Left colon (tissue), 2 donors: Measurements from ENCODE around the gene DHCR7. TPM values are rescaled to one million over a fixed set of nuclear protein-coding genes. Genes with fewer than 3 reads are reported as not detected.

ENCODE experiments used
- ATAC-seq: fragments of 200-7000 bp; cut with Tn5 transposase; one replicate; pipeline ENCODE4 v1.9.1; 2020; ENCODE audit warnings: mild to moderate bottlenecking, moderate library complexity
- DNase-seq, 2 donors: peaks; one replicate each; pipeline ENCODE4 v3.0.0-alpha.2; 2020
- intact Hi-C, 2 donors: fragments of 100-400 bp; cut with DNase I in 1 of 2; cut with micrococcal nuclease in 1 of 2; formaldehyde crosslinking; loops; one replicate each; pipeline versions ENCODE4 v1.11.2 to v1.14.0; 2022; cut with DNase I, micrococcal nuclease
- microRNA-seq, 2 donors: library from miRNA; unstranded; fragments of <30 nt; microRNA quantifications; one replicate each; pipeline versions ENCODE4 v1.1.0 to v1.2.0, GENCODE V29; 2020
- total RNA-seq, 2 donors: library from RNA; stranded (reverse); fragmentation: NEBNext Ultra II Directional; extraction: Animal tissue kit (Norgen Biotek cat#: 25700); gene quantifications; one replicate each; pipeline ENCODE4 v1.2.1, GENCODE V29; 2021
- donor health status: DM: no; HTN: no; CAD: no.
- donor health status: DM: yes; HTN: yes; CAD: no.

Gene DHCR7
- total RNA-seq, 2 donors from 2014 or later: 56.5 to 126 TPM

DNA sequence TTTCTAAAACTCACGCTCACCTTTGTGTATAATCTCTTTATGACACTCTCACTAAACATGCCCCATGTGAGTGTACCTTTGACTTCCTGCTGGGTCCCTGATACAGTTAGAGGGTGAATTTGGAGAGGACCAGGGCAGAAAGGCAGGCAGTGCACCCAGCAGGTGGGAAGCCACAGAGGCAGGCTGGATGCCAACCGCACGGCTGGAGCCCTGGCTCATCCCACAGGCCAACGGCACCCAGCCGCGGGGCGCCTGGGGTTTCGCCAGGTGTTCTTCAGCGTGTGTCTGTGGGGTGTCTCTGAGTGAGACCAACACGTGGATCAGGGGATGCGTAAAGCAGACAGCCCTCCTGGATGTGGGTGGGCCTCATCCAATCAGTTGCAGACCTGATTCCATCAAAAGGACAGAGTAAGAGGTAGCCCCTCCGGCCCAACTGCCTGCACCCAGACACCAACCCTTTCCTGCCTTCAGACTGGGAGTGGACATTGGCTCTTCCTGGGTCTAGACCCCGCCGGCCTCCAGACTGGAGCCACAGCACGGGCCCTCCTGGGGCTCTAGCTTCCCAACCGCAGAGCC lies 51.6 kb downstream of the DHCR7 start:
- ATAC-seq (no peak), DNase-seq (no peak)
- intact Hi-C loops: no loop called here

DNA sequence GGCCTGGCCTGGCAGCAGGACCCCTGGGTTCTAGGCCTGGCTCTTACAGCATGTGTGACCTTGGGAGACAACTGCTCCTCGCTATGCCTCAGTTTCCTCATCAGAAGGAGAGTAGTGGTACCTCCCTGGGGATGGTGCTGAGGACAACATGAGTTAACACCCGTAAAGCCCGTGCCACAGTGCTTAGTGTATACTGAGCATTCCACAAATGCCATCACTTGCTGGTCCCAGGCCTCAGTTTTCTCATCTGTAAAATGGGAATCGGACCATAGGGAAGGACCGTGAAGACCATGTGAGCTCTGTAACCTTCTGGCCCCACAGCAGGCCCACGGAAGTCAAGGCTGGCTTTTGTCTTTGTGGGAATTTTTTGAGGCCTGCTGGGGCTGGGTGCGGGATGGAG lies 52.4 kb downstream of the DHCR7 start:
- no peak for ATAC-seq
- intact Hi-C loops: no loop called here
- no peak for DNase-seq

DNA sequence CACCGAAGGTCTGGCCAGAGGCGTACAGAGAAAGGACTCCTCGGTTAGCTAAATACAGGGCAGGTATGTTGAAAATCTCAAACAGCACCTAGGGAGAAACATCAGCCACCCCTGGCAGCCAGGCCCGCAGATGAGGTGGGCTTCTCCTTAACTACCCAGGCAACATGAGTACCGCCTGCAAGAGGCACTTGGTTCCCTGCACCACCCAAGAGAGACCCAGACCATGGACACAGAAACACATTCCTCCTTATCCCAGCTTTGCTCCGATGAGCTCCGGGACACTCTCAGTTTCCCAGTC lies 53.0 kb downstream of the DHCR7 start:
- ATAC-seq: no peak
- intact Hi-C loops: no loop called here
- DNase-seq: no peak

DNA sequence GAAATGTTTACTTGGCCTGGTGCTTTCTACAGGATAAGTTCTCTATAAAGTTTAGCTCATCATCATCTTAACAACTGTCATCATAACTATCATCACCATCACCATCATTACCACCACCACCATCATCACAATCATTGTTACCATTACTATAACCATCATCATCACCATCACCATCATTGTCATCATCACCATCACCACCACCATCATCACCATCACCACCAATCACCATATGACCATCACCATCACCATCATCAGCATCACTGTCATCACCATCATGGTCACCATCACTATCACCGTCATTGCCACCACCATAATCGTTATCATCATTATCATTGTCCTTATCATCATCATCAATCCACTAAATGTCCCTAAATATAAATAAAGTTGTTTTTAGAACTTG lies 54.9 kb downstream of the DHCR7 start:
- no peak for DNase-seq
- intact Hi-C loops: no loop called here
- no peak for ATAC-seq

DNA sequence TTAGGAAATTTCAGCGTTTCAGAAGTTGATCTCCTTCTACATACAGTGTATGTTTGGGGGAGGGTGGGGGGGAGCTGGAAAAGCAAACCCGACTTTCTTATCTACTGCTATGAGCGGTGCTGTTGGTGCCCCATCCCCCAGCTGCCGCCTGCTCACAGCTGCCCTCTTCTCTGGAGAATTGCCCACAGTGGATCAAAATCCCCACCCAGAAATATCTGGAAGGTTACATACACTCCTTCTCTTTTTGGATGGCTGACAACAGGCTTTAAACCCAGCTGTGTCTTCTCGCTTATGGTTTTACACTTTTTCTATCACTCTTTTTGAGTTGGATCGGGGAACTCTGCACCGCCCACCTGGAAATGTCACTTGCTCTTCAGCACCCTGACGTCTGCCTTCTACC lies 56.4 kb downstream of the DHCR7 start:
- intact Hi-C loops: no loop called here
- DNase-seq (no peak), ATAC-seq (no peak)

DNA sequence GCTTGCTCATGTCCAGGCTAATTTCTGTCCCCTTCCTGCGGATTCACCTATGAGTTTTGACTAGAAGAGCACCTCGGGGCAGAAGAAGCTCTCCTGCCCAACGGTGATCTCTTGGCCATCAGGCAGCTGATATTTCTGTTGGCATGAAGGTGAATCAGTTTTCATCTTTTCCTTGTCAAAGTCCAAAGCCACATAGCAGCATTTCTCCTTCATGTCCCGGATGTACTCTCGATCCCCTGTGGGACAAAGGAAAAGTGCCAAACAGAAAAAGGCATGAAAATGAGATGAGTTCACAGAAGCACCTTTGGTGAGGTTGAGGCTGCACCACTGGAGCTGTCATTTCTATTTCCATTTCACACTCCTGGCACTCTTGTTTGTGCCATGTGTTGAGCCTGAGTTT lies 56.8 kb downstream of the DHCR7 start:
- ATAC-seq: no peak
- DNase-seq: no peak
- intact Hi-C loops: no loop called here

DNA sequence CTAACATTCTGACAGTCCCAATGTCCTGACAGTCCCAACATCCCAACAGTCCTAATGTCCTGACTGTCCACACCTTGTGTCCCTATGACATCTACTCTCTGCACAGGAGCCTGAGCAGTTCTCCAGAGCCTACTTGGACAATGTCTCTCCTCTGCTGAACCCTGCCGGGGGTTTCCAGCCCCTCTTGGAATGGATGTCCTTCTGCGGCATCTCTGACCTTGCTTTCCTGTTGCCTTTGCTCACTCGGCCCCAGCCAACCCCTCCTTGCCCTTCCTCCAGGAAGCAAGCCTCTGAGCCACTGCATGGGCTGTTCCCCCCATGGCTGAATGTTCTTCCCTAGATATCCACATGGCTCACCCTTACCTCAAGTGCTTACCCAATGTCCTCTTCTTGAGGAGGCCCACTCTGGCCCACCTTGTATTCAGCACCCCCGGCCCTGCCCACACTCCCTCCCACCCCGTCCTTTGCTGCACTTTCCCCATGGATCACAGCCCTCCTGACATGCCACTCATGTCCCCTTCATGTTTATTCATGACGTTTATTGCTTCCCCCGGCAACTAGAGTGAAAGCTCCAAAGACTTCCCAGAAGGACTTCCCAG lies 59.5 kb downstream of the DHCR7 start:
- no peak for ATAC-seq
- no peak for DNase-seq
- intact Hi-C loops: no loop called here

DNA sequence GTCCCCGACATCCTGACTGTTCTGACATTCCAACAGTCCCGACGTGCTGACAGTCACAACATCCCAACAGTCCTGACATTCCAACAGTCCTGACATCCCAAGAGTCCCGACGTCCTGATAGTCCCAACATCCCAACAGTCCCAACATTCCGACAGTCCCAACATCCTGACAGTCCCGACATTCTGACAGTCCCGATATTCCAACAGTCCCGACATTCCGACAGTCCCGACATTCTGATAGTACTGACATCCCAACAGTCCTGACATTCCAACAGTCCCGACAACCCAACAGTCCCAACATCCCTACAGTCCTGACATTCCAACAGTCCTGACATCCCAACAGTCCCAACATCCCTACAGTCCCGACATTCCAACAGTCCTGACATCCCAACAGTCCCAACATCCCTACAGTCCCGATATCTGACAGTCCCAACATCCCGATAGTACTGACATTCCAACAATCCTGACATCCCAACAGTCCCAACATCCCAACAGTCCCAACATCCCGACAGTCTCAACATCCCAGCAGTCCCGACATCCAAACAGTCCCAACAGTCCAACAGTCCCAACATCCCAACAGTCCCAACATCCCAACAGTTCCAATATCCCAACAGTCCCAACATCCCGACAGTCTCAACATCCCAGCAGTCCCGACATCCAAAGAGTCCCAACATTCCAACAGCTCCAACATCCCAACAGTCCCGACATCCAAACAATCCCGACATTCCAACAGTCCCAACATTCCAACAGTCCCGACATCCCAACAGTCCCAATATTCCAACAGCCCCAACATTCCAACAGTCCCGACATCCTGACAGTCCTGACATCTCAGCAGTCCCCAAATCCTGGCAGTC lies 60.2 kb downstream of the DHCR7 start:
- intact Hi-C loops: no loop called here
- DNase-seq: no peak
- no peak for ATAC-seq

DNA sequence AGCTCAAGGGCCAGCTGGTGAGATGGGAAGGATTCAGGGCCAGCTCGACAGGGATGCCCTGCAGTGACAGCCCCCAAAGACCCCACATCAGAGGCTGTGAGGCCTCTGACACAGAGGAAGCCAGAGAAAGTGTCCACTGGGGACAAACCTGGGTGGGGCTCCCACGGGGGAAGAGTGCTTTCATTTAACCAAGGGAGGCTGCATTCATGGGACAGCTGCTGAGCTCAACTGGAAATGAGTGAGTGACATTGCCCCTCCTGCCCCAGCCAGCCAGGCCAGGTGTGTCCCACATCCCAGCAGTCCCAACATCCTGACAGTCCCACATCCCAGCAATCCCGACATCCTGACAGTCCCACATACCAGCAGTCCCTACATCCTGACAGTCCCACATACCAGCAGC lies 61.0 kb downstream of the DHCR7 start:
- ATAC-seq: no peak

DNA sequence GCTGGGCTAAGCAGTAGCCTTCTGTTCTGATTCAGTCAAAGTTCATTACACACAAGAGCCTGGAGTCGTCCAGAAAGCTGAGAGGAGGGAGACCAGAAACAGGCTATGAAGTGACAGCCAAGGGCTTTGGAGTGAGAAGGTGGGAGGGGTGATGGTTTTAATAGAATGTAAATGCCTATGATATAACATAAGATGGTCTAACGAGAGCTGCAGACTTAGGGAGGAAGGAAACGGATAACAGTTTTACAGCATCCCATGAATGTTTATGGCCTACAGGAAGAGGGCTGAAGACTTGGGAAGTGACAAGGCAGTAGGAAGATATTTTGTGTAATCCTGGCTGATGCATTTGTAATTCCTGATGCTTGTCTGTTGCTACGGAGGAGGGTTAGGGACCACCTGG lies 62.0 kb downstream of the DHCR7 start:
- ATAC-seq (no peak), DNase-seq (no peak)
- intact Hi-C loops: no loop called here

More for the DNA sequence above, 61.0 kb downstream of the DHCR7 start:
- DNase-seq: no peak
- intact Hi-C loops: no loop called here

DNA sequence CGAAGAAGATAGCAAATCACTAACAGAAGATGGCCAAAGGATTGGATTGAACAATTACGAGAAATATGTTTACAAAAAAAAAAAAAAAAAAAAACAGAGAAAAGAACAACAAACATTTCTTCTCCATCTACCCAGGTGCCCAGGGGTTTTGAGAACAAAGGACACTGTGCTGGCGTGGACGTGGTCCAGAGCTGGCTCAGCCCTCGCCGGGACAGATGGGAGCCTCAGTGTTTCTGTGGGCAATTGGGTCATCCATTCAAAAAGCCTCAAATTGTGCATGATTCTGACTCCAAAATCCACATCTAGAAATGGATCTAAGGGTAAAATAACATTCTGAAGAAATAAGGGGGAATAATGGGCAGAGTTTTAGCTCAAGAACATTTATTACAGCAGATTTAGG lies 63.1 kb downstream of the DHCR7 start:
- no peak for DNase-seq
- intact Hi-C loops: no loop called here
- no peak for ATAC-seq

DNA sequence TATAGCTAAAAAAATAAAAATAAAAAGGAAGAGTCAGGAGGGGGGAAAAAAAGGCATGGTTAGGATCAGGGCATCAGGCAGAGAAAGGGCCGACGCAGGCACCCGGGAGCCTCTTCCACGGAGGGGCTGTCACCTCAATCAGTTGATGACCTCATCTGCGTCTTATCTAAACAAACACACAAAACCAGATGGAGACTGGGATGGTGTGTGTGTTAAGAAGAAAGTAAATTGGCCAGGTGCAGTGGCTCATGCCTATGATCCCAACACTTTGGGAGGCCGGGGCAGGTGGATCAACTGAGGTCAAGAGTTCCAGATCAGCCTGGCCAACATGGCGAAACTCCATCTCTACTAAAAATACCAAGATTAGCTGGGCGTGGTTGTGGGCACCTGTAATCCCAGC lies 63.6 kb downstream of the DHCR7 start:
- ATAC-seq (no peak), DNase-seq (no peak)
- intact Hi-C loops: no loop called here

Small RNA genes lying within 50 kb of the gene (microRNA-seq; reads per million reads assigned to microRNA genes)
- 0 reads per million in 2 donors for gene MIR6754

Other genes with a start within 250 kb of the DHCR7 start
- gene SHANK2, start 195.8 kb downstream of the DHCR7 start, total RNA-seq: 10 to 100 TPM; 28.6 to 43.0 TPM
- gene NADSYN1, start 4.8 kb upstream of the DHCR7 start, total RNA-seq: 100 to 1,000 TPM; 140 to 165 TPM
- under 1 TPM; 0.61 to 0.73 TPM for gene KRTAP5-7, start 78.9 kb upstream of the DHCR7 start, total RNA-seq
- gene KRTAP5-8, start 89.6 kb upstream of the DHCR7 start, total RNA-seq: under 1 TPM; 0.22 to 0.58 TPM
- 1 to 10 TPM in 1 of 2 donors, under 1 TPM in 1; 0.61 to 1.2 TPM for gene KRTAP5-9, start 100.0 kb upstream of the DHCR7 start, total RNA-seq
- gene KRTAP5-10, start 117.2 kb upstream of the DHCR7 start, total RNA-seq: under 1 TPM; 0.53 to 0.58 TPM
- gene KRTAP5-11, start 134.5 kb upstream of the DHCR7 start, total RNA-seq: not detected